ENCODE data around the gene OTUD3. TPM values are rescaled to one million over a fixed set of nuclear protein-coding genes. Genes with fewer than 3 reads are reported as not detected.
"Not testable (repeated sequence)": the region's sequence is repeated elsewhere in the genome, so short reads cannot be mapped to it uniquely, and the experiment has no call there.

Gene OTUD3
- total RNA-seq, 1 donor: 5.8 TPM

- no peak for TF ChIP-seq CTCF (IDR thresholded peaks at IDR 0.05; ENCODE audit: insufficient read depth, low read length)
- H3K4me3 ChIP-seq (ENCODE audit: low read depth, low read length): no peak overlapping the region
- DNase-seq (ENCODE audit: low read depth): peak; percentile 37
Observed at GRCh38 chr1:19866758-19867157, 15.4 kb upstream of the OTUD3 start.

- not testable (repeated sequence) for DNase-seq (ENCODE audit: low read depth); H3K4me3 ChIP-seq (ENCODE audit: low read depth, low read length)
Observed at GRCh38 chr1:19868575-19868974, 13.6 kb upstream of the OTUD3 start.

DNA sequence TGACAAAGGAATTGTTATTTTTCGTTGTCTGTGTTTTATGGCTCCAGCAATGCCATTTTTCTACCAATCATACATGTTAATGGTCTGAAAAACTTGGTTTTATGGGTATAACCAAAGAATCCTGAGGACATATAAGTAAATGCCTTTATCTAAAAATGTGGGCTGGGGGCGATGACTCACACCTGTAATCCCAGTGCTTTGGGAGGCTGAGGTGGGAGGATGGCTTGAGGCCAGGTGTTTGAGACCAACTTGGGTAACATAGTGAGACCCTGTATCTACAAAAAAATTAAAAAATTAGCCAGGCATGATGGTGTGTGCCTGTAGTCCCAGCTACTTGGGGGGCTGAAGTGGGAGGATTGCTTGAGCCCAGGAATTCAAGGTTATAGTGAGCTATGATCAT, 12.7 kb upstream of the OTUD3 start:
- peak; percentile 24 for DNase-seq (ENCODE audit: low read depth)
- not testable (repeated sequence) for H3K4me3 ChIP-seq (ENCODE audit: low read depth, low read length)

- TF ChIP-seq CTCF (IDR thresholded peaks at IDR 0.05; ENCODE audit: insufficient read depth, low read length): no peak
- no peak overlapping the region for H3K4me3 ChIP-seq (ENCODE audit: low read depth, low read length)
- peak; percentile 77 for DNase-seq (ENCODE audit: low read depth)
Observed at GRCh38 chr1:19869929-19870328, 12.3 kb upstream of the OTUD3 start.

GRCh38 chr1:19872190-19872589, 10.0 kb upstream of the OTUD3 start:
- no peak overlapping the region for H3K4me3 ChIP-seq (ENCODE audit: low read depth, low read length)
- TF ChIP-seq CTCF (IDR thresholded peaks at IDR 0.05; ENCODE audit: insufficient read depth, low read length): no peak
- no peak for DNase-seq (ENCODE audit: low read depth)

- no peak for DNase-seq (ENCODE audit: low read depth)
- H3K4me3 ChIP-seq (ENCODE audit: low read depth, low read length): no peak overlapping the region
- TF ChIP-seq CTCF (IDR thresholded peaks at IDR 0.05; ENCODE audit: insufficient read depth, low read length): no peak
Observed at GRCh38 chr1:19877181-19877750, 4.9 kb upstream of the OTUD3 start.

GRCh38 chr1:19877821-19878636, 4.2 kb upstream of the OTUD3 start:
- DNase-seq (ENCODE audit: low read depth): no peak
- no peak for TF ChIP-seq CTCF (IDR thresholded peaks at IDR 0.05; ENCODE audit: insufficient read depth, low read length)
- H3K4me3 ChIP-seq (ENCODE audit: low read depth, low read length): no peak overlapping the region

- no peak overlapping the region for H3K4me3 ChIP-seq (ENCODE audit: low read depth, low read length)
- DNase-seq (ENCODE audit: low read depth): no peak
- TF ChIP-seq CTCF (IDR thresholded peaks at IDR 0.05; ENCODE audit: insufficient read depth, low read length): no peak
Observed at GRCh38 chr1:19878637-19878985, 3.6 kb upstream of the OTUD3 start.
